NCI-H2107 treated with DMSO at 0.1 percent for 48 hours (cell line): ENCODE data around the gene SVIL.
"Not testable (repeated sequence)": the region's sequence is repeated elsewhere in the genome, so short reads cannot be mapped to it uniquely, and the experiment has no call there.

ENCODE experiments used
- DNase-seq: peaks from one replicate; lab custom pipeline; 2025; ENCODE audit not compliant: unreplicated experiment; lab: John Stamatoyannopoulos, UW

The SVIL gene

DNA sequence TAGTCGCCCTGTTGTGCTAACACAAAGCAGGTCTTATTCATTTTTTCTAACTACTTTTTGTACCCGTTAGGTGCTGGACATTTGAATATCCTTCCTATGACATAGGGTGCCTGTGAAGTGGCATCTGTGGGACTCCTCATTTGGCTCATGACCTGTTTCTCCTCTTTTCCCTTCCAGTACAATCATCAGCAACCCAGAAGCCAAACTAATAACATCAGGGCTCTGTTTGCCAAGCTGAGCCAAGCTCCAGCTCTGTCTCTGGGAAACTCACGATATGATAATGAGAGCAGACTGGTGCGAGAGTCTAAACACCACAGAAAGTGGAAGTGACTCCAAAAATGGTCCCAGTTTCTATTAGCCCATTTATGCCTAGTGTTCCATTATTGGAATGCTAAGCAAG is 92.0 kb downstream of the SVIL start:
- no peak for DNase-seq

DNA sequence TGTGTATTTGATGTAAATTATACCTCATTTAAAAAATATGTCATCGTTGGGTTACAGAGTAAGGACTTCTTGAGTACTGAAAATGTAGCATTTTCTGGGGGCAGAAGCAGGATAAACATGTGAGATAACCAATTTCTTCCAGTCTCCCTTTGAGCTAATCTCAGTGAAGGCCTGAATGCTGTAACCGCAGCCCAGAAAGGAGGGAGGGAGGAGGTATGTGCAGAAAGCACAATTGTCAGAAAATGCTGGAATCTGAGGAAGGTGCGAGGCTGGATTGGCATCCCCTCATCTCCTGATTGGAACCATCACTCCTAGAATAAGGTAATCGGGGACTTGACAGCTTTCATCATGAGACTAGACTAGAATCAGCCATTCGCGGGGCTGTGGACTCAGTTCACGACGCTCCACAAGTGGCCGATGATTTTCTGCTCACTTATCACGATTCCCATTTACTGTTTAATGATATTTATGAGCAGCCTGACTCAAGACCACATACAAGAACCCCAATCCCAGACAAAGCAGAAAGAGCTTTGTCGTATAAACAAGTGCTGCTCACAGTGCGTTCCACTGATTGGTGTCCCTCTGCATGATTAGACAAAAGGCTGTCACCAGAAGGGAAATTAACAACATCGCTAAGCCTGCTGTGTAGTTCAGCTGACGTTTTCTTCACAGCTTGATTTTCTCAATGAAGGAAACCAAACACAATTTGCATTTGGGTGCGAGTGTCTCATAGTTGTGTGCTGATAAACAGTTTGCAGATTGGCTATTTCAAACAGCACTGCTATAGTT is 93.2 kb downstream of the SVIL start:
- DNase-seq, result no peak

DNA sequence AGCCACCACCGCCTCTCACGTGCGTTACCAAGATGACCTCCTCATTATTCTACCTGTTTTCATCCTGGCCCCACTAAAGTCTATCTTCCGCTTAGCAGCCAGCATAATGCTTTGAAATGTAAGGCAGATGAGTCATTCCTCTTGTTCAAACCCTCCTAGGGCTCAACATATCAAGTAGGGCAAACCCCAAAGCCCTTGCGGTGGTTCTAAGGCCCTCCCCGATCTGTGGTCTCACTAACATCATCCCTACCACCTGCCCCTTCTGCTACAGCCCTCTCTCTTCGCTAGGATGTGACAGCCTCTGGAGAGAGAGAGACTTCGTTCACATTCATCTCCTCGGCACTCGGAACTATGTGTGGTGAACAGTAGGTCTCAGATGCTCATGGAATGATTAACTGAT is 94.8 kb downstream of the SVIL start:
- DNase-seq, result no peak

DNA sequence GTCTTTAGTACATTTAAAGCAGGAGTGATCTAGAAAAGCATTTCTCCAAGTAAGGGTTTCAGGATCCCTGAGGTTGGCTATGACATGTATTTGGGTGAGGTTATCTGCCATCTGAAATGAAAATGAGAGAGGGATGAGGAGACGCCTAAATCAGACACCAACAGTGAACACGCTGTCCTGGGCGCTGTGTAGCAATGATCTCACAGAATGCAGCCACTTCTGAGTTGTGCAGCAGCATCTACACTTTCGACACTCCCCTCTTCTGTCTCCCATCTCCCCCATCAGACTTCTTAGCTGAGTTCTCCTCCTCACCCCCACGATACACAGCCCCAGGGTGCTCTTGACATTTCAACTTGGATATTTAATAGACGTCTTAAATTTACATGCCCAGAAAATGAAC is 95.4 kb downstream of the SVIL start:
- DNase-seq, result no peak

DNA sequence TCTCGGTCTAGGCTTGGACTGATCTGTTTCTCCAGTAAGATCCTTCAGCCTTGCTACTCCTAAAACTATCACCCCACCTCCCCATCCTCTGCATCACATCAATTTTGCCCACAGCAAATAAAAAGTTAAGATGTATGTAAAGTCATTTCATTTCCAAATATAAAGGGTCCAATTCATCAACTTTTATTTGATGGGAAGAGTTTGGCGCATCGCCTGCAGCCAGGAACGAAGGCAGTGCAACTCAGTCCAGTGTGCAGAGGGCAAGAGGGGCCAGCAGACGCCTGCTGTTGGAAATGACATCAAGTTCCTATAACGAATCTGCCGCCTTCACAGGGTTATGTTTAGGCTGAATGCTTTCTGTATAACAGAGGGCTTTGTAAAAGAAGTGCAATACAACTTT is 97.0 kb downstream of the SVIL start:
- DNase-seq, result no peak

DNA sequence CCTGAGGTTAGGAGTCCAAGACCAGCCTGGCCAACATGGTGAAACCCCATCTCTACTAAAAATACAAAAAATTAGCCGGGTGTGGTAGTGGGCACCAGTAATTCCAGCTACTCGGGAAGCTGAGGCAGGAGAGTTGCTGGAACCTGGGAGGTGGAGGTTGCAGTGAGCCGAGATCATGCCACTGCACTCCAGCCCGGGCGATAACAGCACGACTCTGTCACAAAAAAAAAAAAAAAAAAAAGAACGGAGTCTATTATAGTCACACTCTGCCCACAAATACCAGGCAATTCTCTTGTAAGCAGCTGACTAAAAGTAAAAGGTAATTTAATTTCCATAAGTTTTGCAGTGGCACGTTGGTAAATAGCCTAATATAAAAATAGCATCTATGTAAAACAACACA is 98.1 kb downstream of the SVIL start:
- not testable (repeated sequence) for DNase-seq

DNA sequence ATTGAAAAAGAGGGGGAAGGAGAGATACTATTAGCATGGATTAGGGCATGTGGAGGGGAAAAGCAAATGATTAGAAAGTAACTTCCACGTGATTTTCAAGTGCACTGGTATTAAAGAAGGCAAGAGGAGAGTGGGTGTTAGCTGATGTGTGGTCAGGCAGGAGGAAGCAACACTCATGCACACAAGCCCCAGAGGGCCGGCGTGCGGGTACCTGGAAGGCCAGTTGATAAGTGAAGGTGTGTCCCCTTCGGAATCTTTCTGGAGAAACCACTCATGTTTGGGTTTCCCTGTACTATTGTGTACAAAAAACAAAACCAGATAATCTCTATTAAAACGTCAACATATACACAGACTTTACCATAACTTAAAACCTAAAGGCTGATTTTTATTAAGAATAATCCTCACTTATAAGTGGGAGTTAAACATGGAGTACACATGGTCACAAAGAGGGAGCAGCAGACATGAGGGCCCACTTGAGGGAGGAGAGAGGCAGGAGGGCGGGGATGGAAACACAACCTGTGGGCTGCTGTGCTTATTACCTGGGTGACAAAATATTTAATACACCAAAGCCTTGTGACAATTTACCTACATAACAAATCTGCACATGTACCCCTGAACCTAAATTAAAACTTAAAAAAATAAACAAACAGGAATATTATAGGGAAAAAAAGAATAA is 98.9 kb downstream of the SVIL start:
- DNase-seq, result no peak

DNA sequence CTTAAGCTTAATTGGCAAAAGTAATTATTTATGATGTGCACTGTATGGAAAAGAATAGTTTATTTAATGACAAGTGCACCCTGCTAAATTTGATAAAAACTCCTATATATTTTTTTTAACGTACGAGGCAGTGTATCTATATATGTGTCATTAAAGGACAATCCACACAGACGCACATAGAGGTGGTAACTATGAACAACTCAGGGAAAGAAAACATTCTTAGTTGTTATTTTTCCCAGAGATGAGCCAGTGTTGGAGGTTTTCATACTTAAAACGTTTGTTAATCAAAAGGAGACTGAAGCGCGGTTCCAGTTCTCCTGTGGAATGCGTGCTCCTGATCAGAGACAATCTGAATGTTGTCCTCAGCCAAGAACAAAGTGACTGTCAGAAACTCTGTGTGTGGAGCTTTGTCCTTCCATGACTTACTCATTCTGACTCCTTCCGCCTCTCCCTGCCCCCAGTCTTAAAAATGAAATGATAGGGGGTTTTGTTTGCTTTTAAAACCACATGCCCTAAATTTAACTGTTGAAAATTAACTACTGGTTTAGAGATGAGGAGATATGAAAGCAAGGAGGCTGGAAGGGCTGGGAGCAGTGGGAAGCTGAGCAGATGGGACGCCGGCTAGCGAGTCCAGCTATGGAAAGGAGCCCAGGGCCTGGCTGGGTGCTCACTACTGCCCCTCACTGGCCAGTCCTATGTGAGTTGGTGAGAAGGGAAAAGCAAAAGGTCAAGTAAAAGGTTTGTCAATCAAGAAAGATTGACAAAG is 99.6 kb downstream of the SVIL start:
- DNase-seq, result no peak

DNA sequence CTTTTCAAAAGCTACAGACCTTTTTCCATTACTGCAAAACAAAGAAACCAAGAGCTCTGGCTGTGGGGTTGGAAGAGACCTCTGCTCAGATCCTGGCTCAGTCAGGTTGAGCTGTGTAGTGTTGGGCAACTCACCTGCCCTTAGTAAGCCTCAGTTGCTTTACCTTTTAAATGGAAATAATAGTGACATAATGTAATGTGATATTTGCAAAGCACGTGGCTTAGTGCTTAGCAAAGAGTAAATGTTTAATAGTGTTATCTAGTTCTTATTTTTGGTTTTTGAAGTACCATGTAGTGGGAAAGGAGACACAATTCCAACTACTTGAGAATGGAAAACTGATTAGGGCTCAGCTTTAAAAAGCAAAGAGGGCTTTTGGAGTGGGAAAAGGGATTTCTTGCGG is 100.2 kb downstream of the SVIL start:
- DNase-seq, result no peak

DNA sequence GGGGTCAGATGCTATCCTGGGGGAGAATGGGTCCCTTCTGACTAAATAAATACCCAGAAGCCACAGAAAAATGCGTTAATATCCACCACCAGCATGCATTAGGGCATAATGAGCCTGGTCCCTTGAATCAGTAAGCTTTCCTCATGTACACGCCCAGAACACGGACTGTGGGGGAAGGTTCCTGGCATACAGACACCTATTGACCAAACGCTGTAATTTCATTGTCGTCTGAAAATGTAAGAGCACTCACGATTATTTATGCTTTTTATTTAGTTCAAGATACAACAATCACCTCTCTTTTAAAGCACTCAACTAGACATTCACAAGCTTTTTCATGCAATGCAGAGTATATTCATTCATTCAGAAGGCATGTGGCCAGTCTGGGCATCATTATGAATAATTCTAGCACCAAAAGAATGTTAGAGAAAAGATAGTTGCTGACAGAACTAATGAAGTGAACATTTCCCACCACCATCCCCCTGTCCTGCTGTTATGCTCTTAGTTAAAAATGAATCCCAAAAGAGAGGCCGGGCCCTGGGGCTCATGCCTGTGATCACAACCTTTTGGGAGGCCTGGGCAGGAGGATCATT is 101.0 kb downstream of the SVIL start:
- DNase-seq, result peak; percentile 37

DNA sequence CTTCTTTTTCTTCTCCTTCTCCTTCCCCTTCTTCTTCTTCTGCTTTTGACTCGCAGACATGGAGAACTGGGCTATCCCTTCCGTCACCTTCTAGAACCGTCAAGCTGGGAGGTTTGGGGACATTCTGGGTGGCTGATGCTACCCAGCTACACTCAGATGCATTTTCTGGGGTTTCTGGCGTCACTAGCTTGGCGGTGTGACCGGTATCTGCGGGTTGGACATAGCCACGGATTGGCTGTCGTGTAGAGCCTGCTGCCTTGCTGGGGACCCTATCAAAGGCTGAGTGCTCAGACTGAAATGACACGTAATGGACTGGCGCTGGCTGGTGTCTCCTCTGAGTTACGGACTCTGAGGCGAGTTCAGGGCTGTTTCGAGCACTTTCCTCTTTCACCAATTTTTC is 101.7 kb downstream of the SVIL start:
- no peak for DNase-seq

DNA sequence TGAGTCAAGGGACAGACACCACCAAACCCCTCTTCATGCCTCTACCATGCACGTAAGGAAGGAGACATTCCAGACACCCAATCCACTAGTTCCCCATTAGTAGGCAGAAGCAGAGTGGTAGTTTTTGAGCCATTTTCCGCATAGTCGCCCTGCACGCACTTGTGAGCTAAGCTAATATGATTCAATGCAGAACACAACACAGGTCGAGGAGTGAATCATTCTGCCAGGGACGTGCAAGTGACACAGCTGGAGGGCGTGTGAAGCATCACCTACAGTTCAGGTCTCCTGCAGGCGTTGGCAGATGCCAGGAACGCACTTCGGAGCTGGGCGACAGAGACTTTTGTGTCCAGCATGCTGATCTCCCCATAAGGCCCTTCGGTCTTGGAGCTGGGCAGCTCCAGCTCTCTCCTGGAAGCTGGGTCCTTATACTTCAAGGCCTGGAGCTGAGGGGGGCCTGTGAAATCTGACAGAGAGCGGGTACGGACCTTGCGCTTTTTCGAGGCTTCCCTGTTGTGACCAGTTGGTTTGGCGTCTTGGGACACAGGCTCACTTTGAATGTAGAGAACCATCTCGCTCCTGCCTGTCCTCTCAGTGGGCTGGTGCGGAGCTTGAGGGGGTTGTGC is 102.4 kb downstream of the SVIL start:
- DNase-seq, result no peak

DNA sequence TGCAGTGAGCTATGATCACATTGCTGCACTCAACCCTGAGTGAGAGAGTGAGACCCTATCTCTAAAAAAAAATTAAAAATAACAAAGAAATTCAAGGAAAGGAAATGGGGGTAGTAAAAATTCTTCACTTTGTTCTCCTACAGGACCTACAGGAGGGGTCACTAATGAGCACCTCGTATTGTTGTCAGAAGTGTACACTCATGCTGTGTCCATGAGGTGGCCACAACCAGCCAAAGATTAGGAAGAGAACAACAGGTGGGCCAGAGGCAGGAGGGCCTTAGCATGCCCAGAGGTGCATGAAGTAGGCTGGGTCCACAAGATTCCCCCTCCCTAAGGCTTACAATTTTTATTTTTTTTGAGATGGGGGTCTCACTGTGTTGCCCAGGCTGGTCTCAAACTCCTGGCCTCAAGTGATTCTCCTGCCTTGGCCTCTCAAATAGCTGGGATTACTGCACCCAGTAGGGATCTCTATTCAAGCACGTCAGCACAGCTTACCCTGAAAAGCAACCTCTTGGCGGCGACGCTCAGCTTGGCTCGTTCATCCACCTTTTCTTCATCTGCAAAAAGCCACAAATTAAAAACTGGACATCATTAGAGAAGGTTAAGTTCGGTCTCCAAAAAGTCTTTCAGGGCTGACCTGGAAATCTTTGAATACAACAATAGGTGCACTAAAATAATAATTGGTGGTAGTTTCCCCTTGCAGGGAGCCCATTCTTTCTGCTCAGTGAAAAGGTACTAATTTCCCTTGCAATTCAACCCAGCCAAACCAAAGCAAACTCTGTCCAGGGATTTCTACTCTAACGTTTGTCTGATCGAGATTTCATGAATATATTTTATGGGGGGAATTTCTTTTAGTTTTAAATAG is 104.4 kb downstream of the SVIL start:
- no peak for DNase-seq

DNA sequence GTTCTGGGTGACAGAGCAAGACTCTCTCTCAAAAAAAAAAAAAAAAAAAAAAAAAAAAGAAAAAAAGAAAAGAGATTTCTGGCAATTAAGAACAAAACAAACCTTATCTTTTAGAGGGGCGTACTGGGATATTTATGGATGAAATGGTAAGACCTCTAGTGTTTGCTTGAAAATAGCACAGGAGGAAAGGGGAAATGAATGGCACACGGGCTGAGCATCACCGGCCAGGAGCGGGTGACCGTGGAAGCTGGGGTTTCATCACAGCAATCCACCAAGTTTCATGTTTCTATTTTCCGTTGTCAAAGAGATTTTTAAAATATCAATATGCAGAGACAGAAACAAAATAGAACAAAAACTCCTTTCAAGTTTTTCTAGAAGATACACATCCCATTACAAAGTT is 105.6 kb downstream of the SVIL start:
- no peak for DNase-seq

DNA sequence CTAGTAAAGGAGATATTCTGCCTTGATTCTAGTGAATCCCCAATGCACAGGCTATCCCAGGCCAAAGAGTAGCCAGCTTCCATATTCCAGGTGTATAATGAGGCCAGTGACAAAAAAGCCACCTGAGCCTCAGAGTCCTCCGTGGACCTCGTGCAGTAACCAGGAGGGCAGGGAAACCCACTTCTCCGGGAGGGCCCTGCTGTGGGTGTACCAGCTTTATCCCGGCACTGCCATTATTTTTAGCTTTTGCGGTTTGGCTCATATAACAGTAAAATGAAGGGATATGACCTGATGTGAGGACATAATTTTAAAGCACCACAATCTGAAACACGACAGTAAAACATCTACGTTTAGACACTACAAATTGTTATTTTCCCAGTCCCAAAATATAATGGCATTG is 109.0 kb downstream of the SVIL start:
- no peak for DNase-seq

DNA sequence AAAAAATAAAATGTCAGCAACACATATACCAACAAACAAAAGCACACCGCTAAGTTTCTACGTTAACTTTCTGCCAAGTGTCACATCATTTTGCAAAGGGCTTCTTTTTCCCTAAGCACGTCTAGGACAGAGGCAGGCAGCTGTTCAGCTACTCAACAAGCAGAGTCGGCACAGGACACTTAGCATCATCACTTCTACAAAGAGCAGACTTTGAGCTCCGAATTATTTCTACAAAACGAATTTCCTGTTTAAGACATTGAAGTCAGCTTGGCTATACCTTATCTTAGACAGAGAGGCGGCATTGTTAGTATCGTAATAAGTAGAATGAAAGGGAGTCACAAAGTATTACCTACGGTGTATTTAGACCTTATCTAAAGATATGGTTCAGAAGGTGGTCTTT is 110.1 kb downstream of the SVIL start:
- no peak for DNase-seq

DNA sequence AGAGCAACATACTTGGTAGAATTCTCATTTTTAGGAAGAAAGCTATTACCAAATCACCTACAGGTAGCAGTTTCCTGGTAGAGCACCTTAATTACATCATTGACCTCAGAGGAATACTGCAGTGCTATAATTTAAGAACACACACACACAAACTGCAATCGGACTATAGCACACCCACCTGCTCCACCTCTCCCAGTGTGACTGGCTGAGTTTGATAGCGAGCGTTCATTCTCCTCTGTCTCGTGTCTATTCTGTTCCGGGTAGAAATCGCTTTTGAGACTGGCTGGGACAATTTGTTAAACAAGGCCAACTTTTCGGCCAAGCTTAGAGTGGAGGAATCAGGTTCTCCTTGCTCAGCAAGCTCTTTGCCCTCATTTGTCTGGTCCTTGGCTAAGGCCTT is 110.5 kb downstream of the SVIL start:
- DNase-seq, result no peak

DNA sequence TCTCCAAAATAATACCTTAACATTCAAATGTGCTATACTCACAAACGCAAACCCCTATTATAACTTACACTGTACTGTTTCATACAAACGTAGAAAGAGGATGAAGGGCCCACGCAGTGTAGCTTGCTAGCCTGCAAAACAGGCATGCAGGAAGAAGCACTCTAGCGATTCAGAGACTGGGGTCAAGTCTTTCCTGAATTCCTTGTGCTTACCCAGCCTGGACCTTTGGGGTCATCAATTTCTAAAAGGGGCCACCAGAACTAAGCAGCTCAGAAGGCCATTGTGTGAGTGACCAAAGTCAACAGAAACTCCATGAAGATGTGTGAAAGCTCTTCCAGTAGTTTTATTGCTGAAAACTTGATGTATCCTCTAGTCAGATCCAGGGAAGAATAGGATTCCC is 111.9 kb downstream of the SVIL start:
- no peak for DNase-seq

DNA sequence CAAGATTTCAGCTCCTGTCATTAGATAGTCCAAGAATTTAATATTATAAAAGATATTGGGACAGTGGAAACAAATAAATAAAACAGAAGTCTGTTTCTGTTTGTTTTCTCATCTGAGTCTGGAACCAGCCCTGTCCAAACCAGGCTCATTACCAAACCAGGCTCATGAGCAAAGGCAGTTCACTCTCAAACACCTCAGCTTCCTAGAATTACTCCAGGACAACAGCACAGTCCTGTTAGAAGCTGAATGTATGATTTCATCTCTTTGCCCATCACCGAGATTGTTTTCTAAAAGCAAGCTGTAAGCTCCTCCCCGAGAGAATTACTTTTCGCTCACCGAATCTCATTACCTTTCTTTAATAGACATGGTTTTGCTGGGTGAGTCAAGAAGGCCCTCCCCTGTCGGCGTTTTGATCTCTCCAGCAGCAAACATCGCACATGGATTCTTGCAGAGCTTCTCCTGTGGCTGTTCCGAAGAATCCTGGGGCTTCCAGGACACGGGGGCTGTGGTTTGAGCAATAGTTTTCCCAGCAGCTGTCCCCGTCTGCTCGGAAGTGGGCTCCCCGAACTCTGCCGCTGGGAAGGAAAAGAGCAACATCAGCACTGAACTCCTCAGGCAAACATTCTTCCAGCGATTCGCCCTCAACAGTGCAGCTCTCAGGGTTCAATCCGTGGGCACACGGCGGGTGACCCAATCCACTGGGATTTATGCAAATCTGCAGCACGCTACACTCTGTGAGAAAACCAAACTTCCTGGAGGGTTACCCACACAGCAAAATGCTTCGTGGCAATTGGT is 112.5 kb downstream of the SVIL start:
- no peak for DNase-seq

DNA sequence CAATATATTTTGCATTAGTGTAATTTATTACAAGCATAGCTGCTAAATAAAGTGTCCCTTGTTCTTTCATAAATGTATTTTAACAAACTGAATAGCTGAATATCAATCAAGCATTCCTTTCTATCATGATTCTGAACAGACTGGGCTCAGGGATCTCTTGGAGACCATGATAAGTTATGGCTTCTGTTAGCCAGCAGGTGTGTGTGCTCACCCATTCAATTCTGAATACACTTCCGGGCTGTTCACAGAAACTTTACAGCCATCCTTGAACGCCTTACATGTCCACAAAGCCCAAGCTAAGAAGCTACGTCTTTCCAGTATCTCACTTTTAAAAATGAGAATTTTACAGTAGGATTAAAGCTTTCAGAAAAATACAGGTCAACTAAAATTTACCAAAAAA is 115.1 kb downstream of the SVIL start:
- no peak for DNase-seq
